ENCODE results near the gene USP24.
"Not testable (repeated sequence)": the region's sequence is repeated elsewhere in the genome, so short reads cannot be mapped to it uniquely, and the experiment has no call there.

The USP24 gene

DNA sequence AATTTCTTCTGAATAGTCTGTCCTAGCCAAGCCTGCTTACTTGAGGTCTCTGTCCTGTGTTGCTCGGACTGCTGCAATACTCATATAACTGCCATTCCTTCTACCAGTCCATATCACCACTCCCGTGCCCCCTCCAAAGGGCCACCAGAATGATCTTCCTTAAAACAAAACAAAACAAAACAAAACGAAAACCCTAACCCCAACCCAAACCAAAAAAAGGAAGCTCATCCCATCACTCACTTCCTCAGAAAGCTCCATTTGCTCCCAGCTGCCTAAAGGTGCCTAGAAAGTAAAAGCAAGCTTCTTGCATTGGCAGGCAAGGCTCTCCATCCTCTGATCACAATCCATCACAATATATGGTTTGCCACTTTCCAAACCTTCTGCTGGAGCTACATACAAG is 20.3 kb downstream of the USP24 start:
- peak in 1 of 3 donors; percentile 28 for DNase-seq
- no peaks in the 10 kb centered on the region for H3K27me3 ChIP-seq (replicated peaks in 2 of 5; ENCODE audit: control insufficient read depth in 4 of 5, insufficient read depth in 5 of 5, low read length in 4 of 5)
- no peak overlapping the region for H3K4me3 ChIP-seq (ENCODE audit: control insufficient read depth in 1 of 7, extremely low read depth in 1 of 7, insufficient read depth in 4 of 7, low read depth in 2 of 7, low read length in 6 of 7)
- WGBS (ENCODE audit: insufficient coverage) = 100% methylated on average over 1 of the region's 3 CpGs
- H3K36me3 ChIP-seq (ENCODE audit: control insufficient read depth in 4 of 4, insufficient read depth in 4 of 4, low read length in 3 of 4) = peaks cover 0 to 12% (median 5%) of the 10 kb centered on the region in 4 experiments
- POLR2A ChIA-PET = no interaction called here
- H3K9me3 ChIP-seq (ENCODE audit: control extremely low read depth in 1 of 5, control insufficient read depth in 4 of 5, insufficient read depth in 2 of 5, low read depth in 1 of 5, low read length in 4 of 5) = no peaks in the 10 kb centered on the region
- no peak overlapping the region for H3K27ac ChIP-seq (ENCODE audit: insufficient read depth in 1 of 2, low read depth in 1 of 2, low read length in 2 of 2, poor library complexity in 1 of 2, severe bottlenecking in 2 of 2)
- peaks cover 7 to 37% (median 26%) of the 10 kb centered on the region in 4 experiments for H3K4me1 ChIP-seq (ENCODE audit: control extremely low read depth in 1 of 4, control insufficient read depth in 4 of 4, insufficient read depth in 4 of 4, low read length in 3 of 4)
- CTCF ChIA-PET = interaction anchor here (1.4 kb wide), 1 partner anchor 10 kb away, joined by 3 read pairs; no protein-coding TSS in a partner anchor

DNA sequence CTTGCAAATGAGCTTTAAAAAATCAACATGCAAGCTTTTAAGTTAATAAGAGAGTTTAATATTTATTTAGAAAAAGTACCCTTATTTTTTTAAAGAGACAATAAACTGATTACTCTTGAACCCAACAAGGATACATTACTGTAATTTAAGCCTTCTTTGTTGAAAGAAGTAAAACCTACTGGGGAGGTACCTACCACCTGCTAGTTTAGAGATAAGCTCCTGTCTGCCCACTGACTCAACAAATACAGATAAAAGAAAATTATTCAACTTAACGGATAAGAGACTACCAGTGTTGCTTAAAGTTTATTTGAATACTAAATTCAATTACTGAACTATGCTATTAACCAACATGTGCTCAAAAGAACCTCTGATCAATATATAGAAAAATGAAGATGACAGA is 23.1 kb downstream of the USP24 start:
- Histone ChIP-seq H3K9me3 (ENCODE audit: control extremely low read depth in 1 of 5, control insufficient read depth in 4 of 5, insufficient read depth in 2 of 5, low read depth in 1 of 5, low read length in 4 of 5) (no peaks in the 10 kb centered on the region), H3K27me3 (replicated peaks in 2 of 5; ENCODE audit: control insufficient read depth in 4 of 5, insufficient read depth in 5 of 5, low read length in 4 of 5) (no peaks in the 10 kb centered on the region), H3K4me3 (ENCODE audit: control insufficient read depth in 1 of 7, extremely low read depth in 1 of 7, insufficient read depth in 4 of 7, low read depth in 2 of 7, low read length in 6 of 7) (no peak overlapping the region), H3K27ac (ENCODE audit: insufficient read depth in 1 of 2, low read depth in 1 of 2, low read length in 2 of 2, poor library complexity in 1 of 2, severe bottlenecking in 2 of 2) (no peak overlapping the region), H3K4me1 (ENCODE audit: control extremely low read depth in 1 of 4, control insufficient read depth in 4 of 4, insufficient read depth in 4 of 4, low read length in 3 of 4) (peaks cover 7 to 31% (median 23%) of the 10 kb centered on the region in 4 experiments), H3K36me3 (ENCODE audit: control insufficient read depth in 4 of 4, insufficient read depth in 4 of 4, low read length in 3 of 4) (peaks cover 0 to 10% (median 2%) of the 10 kb centered on the region in 4 experiments)
- peak in 1 of 3 donors; percentile 23 for DNase-seq
- no CpG with 5 or more reads among the region's 1 CpG for WGBS (ENCODE audit: insufficient coverage)
- ChIA-PET CTCF (interaction anchor here (1.4 kb wide), 1 partner anchor 20 kb away, joined by 3 read pairs; no protein-coding TSS in a partner anchor), POLR2A (no interaction called here)

- H3K36me3 ChIP-seq (ENCODE audit: control insufficient read depth in 4 of 4, insufficient read depth in 4 of 4, low read length in 3 of 4); H3K9me3 ChIP-seq (ENCODE audit: control extremely low read depth in 1 of 5, control insufficient read depth in 4 of 5, insufficient read depth in 2 of 5, low read depth in 1 of 5, low read length in 4 of 5); H3K27ac ChIP-seq (ENCODE audit: insufficient read depth in 1 of 2, low read depth in 1 of 2, low read length in 2 of 2, poor library complexity in 1 of 2, severe bottlenecking in 2 of 2); POLR2A ChIA-PET; H3K4me3 ChIP-seq (ENCODE audit: control insufficient read depth in 1 of 7, extremely low read depth in 1 of 7, insufficient read depth in 4 of 7, low read depth in 2 of 7, low read length in 6 of 7); H3K27me3 ChIP-seq (replicated peaks in 2 of 5; ENCODE audit: control insufficient read depth in 4 of 5, insufficient read depth in 5 of 5, low read length in 4 of 5); DNase-seq: not testable (repeated sequence)
- 100% methylated on average over 3 of the region's 11 CpGs for WGBS (ENCODE audit: insufficient coverage)
- peaks cover 7 to 24% (median 18%) of the 10 kb centered on the region in 4 experiments for H3K4me1 ChIP-seq (ENCODE audit: control extremely low read depth in 1 of 4, control insufficient read depth in 4 of 4, insufficient read depth in 4 of 4, low read length in 3 of 4)
- CTCF ChIA-PET = interaction anchor here (1.4 kb wide), 1 partner anchor 21 kb away, joined by 3 read pairs; no protein-coding TSS in a partner anchor
Observed at GRCh38 chr1:55191219-55191952, 23.8 kb downstream of the USP24 start.

DNA sequence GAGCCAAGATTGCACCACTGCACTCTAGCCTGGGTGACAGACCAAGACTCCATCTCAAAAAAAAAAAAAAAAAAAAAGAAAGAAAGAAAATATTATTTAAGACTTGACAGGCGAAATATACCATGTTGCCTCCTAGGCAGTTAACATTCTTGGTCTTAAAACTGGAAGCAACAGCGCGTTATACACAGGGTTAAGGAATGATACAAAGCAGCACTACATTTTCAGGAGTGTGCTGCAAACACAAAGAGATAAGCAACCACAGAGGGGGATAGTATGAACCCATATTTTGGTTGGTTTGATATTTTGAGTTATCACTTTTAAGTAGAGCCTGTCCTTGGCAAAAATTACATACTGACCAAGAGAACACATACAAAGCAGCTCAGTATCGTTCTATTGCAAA is 25.1 kb downstream of the USP24 start:
- Histone ChIP-seq H3K27me3 (replicated peaks in 2 of 5; ENCODE audit: control insufficient read depth in 4 of 5, insufficient read depth in 5 of 5, low read length in 4 of 5) (no peaks in the 10 kb centered on the region), H3K4me1 (ENCODE audit: control extremely low read depth in 1 of 4, control insufficient read depth in 4 of 4, insufficient read depth in 4 of 4, low read length in 3 of 4) (peaks cover 1 to 12% (median 8%) of the 10 kb centered on the region in 4 experiments), H3K4me3 (ENCODE audit: control insufficient read depth in 1 of 7, extremely low read depth in 1 of 7, insufficient read depth in 4 of 7, low read depth in 2 of 7, low read length in 6 of 7) (no peak overlapping the region), H3K27ac (ENCODE audit: insufficient read depth in 1 of 2, low read depth in 1 of 2, low read length in 2 of 2, poor library complexity in 1 of 2, severe bottlenecking in 2 of 2) (no peak overlapping the region), H3K9me3 (ENCODE audit: control extremely low read depth in 1 of 5, control insufficient read depth in 4 of 5, insufficient read depth in 2 of 5, low read depth in 1 of 5, low read length in 4 of 5) (peaks cover 0 to 6% (median 0%) of the 10 kb centered on the region in 5 experiments), H3K36me3 (ENCODE audit: control insufficient read depth in 4 of 4, insufficient read depth in 4 of 4, low read length in 3 of 4) (peaks cover 0 to 10% (median 3%) of the 10 kb centered on the region in 4 experiments)
- ChIA-PET CTCF (interaction anchor here (0.7 to 1.2 kb wide), 2 partner anchors 10 to 23 kb away, joined by 3 read pairs; no protein-coding TSS in a partner anchor), POLR2A (no interaction called here)
- DNase-seq = peak in 1 of 3 donors; percentile 23
- WGBS (ENCODE audit: insufficient coverage) = 81% methylated on average over 2 of the region's 4 CpGs

DNA sequence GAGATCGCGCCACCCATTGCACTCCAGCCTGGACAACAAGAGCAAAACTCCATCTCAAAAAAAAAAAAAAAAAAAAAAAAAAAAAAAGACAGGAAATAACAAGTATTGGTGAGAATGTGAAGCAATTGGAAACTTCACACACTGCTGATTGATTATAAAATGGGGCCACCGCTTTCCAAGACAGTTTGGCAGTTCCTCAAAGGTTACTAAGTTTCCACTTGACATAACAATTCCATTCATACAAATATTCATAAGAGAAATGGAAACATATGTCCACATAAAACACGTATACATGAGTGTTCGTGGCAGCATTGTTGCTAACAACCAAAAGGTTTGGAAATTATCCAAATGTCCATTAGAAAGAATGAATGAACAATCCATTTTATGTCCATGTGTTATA is 26.3 kb downstream of the USP24 start:
- H3K4me3 ChIP-seq (ENCODE audit: control insufficient read depth in 1 of 7, extremely low read depth in 1 of 7, insufficient read depth in 4 of 7, low read depth in 2 of 7, low read length in 6 of 7) = no peak overlapping the region
- DNase-seq = no peak
- ChIA-PET POLR2A (no interaction called here), CTCF (no interaction called here)
- H3K36me3 ChIP-seq (ENCODE audit: control insufficient read depth in 4 of 4, insufficient read depth in 4 of 4, low read length in 3 of 4) = peaks cover 0 to 10% (median 4%) of the 10 kb centered on the region in 4 experiments
- WGBS (ENCODE audit: insufficient coverage) = no CpG with 5 or more reads among the region's 5 CpGs
- H3K27me3 ChIP-seq (replicated peaks in 2 of 5; ENCODE audit: control insufficient read depth in 4 of 5, insufficient read depth in 5 of 5, low read length in 4 of 5) = no peaks in the 10 kb centered on the region
- peaks cover 0 to under 1% (median 0%) of the 10 kb centered on the region in 4 experiments for H3K4me1 ChIP-seq (ENCODE audit: control extremely low read depth in 1 of 4, control insufficient read depth in 4 of 4, insufficient read depth in 4 of 4, low read length in 3 of 4)
- H3K9me3 ChIP-seq (ENCODE audit: control extremely low read depth in 1 of 5, control insufficient read depth in 4 of 5, insufficient read depth in 2 of 5, low read depth in 1 of 5, low read length in 4 of 5) = peaks cover 0 to 16% (median 1%) of the 10 kb centered on the region in 5 experiments
- no peak overlapping the region for H3K27ac ChIP-seq (ENCODE audit: insufficient read depth in 1 of 2, low read depth in 1 of 2, low read length in 2 of 2, poor library complexity in 1 of 2, severe bottlenecking in 2 of 2)

DNA sequence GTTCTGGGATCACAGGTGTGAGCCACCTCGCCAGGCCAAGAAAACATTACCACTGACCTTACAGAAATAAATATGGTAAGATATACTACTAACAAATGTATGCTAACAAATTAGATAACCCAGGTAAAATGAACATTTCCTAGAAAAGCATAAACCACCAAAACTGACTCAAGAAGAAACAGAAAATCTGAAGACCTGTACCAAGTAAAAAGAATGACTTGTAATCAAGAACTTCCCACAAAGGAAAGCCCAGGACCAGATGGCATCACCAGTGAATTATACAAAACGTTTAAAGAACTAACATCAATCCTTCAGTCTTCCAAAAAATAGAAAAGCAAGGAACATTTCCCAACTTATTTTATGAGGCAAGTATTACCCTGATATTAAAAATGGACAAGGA is 29.3 kb downstream of the USP24 start:
- H3K9me3 ChIP-seq (ENCODE audit: control extremely low read depth in 1 of 5, control insufficient read depth in 4 of 5, insufficient read depth in 2 of 5, low read depth in 1 of 5, low read length in 4 of 5) = peaks cover 0 to 21% (median 3%) of the 10 kb centered on the region in 5 experiments
- WGBS (ENCODE audit: insufficient coverage) = no CpG with 5 or more reads among the region's 2 CpGs
- H3K36me3 ChIP-seq (ENCODE audit: control insufficient read depth in 4 of 4, insufficient read depth in 4 of 4, low read length in 3 of 4) = peaks cover 0 to 9% (median 5%) of the 10 kb centered on the region in 4 experiments
- peak overlapping the region in 1 of 2 experiments; percentile 7 for H3K27ac ChIP-seq (ENCODE audit: insufficient read depth in 1 of 2, low read depth in 1 of 2, low read length in 2 of 2, poor library complexity in 1 of 2, severe bottlenecking in 2 of 2)
- POLR2A ChIA-PET = interaction anchor here (0.8 kb wide), 1 partner anchor 29 kb away, joined by 3 read pairs; no protein-coding TSS in a partner anchor
- no peaks in the 10 kb centered on the region for H3K4me1 ChIP-seq (ENCODE audit: control extremely low read depth in 1 of 4, control insufficient read depth in 4 of 4, insufficient read depth in 4 of 4, low read length in 3 of 4)
- H3K27me3 ChIP-seq (replicated peaks in 2 of 5; ENCODE audit: control insufficient read depth in 4 of 5, insufficient read depth in 5 of 5, low read length in 4 of 5) = no peaks in the 10 kb centered on the region
- CTCF ChIA-PET = no interaction called here
- no peak overlapping the region for H3K4me3 ChIP-seq (ENCODE audit: control insufficient read depth in 1 of 7, extremely low read depth in 1 of 7, insufficient read depth in 4 of 7, low read depth in 2 of 7, low read length in 6 of 7)
- DNase-seq = no peak

- no peak for DNase-seq
Observed at GRCh38 chr1:55184859-55185258, 30.3 kb downstream of the USP24 start.

More at GRCh38 chr1:55184859-55185258, 30.3 kb downstream of the USP24 start:
- Histone ChIP-seq H3K4me3 (ENCODE audit: control insufficient read depth in 1 of 7, extremely low read depth in 1 of 7, insufficient read depth in 4 of 7, low read depth in 2 of 7, low read length in 6 of 7) (no peak overlapping the region), H3K36me3 (ENCODE audit: control insufficient read depth in 4 of 4, insufficient read depth in 4 of 4, low read length in 3 of 4) (peaks cover 0 to 9% (median 2%) of the 10 kb centered on the region in 4 experiments), H3K9me3 (ENCODE audit: control extremely low read depth in 1 of 5, control insufficient read depth in 4 of 5, insufficient read depth in 2 of 5, low read depth in 1 of 5, low read length in 4 of 5) (peaks cover 0 to 21% (median 3%) of the 10 kb centered on the region in 5 experiments), H3K4me1 (ENCODE audit: control extremely low read depth in 1 of 4, control insufficient read depth in 4 of 4, insufficient read depth in 4 of 4, low read length in 3 of 4) (peaks cover 0 to 3% (median 0%) of the 10 kb centered on the region in 4 experiments), H3K27me3 (replicated peaks in 2 of 5; ENCODE audit: control insufficient read depth in 4 of 5, insufficient read depth in 5 of 5, low read length in 4 of 5) (no peaks in the 10 kb centered on the region), H3K27ac (ENCODE audit: insufficient read depth in 1 of 2, low read depth in 1 of 2, low read length in 2 of 2, poor library complexity in 1 of 2, severe bottlenecking in 2 of 2) (no peak overlapping the region)
- POLR2A ChIA-PET = no interaction called here
- no CpG with 5 or more reads among the region's 5 CpGs for WGBS (ENCODE audit: insufficient coverage)
- CTCF ChIA-PET = interaction anchor here (0.6 kb wide), 1 partner anchor 36 kb away, joined by 3 read pairs; no protein-coding TSS in a partner anchor

Data from common myeloid progenitor, CD34-positive (primary cell).